Measurements from ENCODE around the gene RAB6C.
"Not testable (repeated sequence)": the region's sequence is repeated elsewhere in the genome, so short reads cannot be mapped to it uniquely, and the experiment has no call there.

The RAB6C gene

GRCh38 chr2:129996657-129997237 is 17.3 kb downstream of the RAB6C start:
- DNase-seq: not testable (repeated sequence)

GRCh38 chr2:129998771-129999170 is 19.3 kb downstream of the RAB6C start:
- DNase-seq: not testable (repeated sequence)

- not testable (repeated sequence) for DNase-seq
Observed at GRCh38 chr2:130005862-130006261, 26.4 kb downstream of the RAB6C start.

- not testable (repeated sequence) for DNase-seq
Observed at GRCh38 chr2:130016701-130017100, 37.2 kb downstream of the RAB6C start.

- DNase-seq: no peak
Observed at GRCh38 chr2:130019402-130019801, 39.9 kb downstream of the RAB6C start.

GRCh38 chr2:130020069-130020468 is 40.6 kb downstream of the RAB6C start:
- not testable (repeated sequence) for DNase-seq

GRCh38 chr2:130025931-130026330 is 46.5 kb downstream of the RAB6C start:
- not testable (repeated sequence) for DNase-seq

Data from NCI-H1105 (cell line).